D721Med (cell line): ENCODE measurements around the gene SLC39A11.
"Not testable (repeated sequence)": the region's sequence is repeated elsewhere in the genome, so short reads cannot be mapped to it uniquely, and the experiment has no call there.

Experiments used
- DNase-seq: peaks from one replicate; pipeline ENCODE4 v3.0.0; 2011; ENCODE audit warnings: low spot score; ENCODE audit not compliant: insufficient read length
- FAIRE-seq: peaks from 2 replicates; lab custom pipeline; 2011; peaks lifted over from hg19 to GRCh38; lab: Jason Lieb, UNC
- TF ChIP-seq, protein P1 (sequence below): IDR thresholded peaks from 2 replicates; pipeline ENCODE4 v1.5.1; 2012; ENCODE audit warnings: mild to moderate bottlenecking, control low read depth; ENCODE audit not compliant: insufficient read depth; ENCODE audit errors: missing control alignments

The SLC39A11 gene

DNA sequence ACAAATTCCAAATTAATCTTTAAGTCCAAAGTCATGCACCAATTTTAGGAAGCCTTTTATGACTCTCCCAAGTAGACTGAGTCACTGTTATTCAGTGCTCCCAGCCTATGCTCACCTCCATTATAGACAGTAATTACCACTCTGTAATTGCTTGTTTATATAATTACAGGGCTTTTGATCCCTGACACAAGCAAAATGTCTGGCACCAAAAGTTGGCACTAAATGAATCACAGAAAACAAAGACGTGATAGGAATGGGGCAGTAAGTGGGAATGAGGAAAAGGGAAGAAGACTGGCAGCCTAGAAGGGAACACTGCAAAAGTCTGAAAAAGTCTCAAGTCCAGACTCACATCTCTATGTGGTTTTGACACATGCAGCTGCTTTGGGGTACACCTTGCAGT lies 94.1 kb downstream of the SLC39A11 start:
- DNase-seq (no peak), FAIRE-seq (no peak)
- TF ChIP-seq, protein P1, sequence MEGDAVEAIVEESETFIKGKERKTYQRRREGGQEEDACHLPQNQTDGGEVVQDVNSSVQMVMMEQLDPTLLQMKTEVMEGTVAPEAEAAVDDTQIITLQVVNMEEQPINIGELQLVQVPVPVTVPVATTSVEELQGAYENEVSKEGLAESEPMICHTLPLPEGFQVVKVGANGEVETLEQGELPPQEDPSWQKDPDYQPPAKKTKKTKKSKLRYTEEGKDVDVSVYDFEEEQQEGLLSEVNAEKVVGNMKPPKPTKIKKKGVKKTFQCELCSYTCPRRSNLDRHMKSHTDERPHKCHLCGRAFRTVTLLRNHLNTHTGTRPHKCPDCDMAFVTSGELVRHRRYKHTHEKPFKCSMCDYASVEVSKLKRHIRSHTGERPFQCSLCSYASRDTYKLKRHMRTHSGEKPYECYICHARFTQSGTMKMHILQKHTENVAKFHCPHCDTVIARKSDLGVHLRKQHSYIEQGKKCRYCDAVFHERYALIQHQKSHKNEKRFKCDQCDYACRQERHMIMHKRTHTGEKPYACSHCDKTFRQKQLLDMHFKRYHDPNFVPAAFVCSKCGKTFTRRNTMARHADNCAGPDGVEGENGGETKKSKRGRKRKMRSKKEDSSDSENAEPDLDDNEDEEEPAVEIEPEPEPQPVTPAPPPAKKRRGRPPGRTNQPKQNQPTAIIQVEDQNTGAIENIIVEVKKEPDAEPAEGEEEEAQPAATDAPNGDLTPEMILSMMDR, result no peak

DNA sequence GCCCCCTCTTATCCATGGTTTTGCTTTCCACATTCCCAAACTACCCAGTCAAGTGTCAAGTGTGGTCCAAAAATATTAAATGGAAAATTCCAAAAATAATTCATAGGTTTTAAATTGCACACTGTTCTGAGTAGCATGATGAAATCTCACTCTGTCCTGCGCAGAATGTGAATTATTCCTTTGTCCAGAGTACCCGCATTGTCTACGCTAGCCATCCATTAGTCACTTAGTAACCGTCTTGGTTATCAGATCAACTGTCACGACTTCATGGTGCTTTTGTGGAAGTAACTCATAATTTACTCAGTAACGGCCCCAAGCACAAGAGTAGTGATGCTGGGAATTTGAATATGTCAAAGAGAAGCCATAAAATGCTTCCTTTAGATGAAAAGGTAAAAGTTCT lies 94.9 kb downstream of the SLC39A11 start:
- TF ChIP-seq, protein P1, result no peak
- FAIRE-seq, result no peak
- DNase-seq, result no peak

DNA sequence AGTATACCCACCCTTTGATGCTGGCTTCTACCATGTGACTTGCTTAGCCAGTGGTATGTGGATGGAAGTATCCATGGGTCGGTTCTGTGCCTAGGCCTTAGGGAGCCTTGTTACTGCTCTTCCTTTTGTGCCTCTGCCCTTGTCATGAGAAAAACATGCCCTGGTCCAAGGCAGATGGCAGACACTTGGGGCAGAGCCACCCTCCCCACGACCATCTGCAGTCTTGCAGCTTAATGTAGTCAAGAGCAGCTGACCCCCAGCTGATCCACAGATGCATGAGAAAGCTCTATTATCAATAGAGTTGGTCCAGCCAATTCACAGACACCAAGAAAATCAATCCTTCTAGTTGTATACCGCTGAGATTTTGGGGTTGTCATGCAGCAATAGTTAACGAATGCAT lies 95.7 kb downstream of the SLC39A11 start:
- DNase-seq, result no peak
- FAIRE-seq, result no peak
- TF ChIP-seq, protein P1, result no peak

DNA sequence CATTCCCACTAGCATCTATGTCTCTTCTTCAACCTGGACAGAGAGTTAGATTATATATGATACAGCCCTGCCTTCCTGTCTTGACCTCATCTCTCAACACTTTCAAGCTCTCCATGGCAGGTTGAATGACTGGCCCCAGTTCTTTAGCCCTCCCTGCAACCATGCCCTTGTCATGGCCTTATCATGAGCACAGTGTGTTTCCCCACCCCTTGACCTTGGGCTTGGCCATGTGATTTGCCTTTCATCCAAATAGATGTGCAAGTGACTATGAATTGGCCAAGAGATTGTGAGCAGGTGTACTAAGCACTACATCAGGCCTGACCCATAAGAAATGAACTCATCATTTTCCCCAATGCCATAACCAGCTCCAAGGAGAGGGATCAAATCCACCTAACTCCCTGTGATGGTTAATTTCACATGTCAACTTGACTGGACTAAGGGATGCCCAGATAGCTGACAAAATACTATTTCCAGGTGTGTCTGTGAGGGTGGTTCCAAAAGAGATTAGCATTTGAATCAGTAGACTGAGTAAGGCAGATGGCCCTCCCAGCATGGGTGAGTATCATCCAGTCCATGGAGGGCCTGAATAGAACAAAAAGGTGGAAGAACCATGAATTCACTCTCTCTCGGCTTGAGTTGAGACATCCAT lies 97.4 kb downstream of the SLC39A11 start:
- FAIRE-seq (no peak), DNase-seq (no peak)
- TF ChIP-seq, protein P1, result no peak

DNA sequence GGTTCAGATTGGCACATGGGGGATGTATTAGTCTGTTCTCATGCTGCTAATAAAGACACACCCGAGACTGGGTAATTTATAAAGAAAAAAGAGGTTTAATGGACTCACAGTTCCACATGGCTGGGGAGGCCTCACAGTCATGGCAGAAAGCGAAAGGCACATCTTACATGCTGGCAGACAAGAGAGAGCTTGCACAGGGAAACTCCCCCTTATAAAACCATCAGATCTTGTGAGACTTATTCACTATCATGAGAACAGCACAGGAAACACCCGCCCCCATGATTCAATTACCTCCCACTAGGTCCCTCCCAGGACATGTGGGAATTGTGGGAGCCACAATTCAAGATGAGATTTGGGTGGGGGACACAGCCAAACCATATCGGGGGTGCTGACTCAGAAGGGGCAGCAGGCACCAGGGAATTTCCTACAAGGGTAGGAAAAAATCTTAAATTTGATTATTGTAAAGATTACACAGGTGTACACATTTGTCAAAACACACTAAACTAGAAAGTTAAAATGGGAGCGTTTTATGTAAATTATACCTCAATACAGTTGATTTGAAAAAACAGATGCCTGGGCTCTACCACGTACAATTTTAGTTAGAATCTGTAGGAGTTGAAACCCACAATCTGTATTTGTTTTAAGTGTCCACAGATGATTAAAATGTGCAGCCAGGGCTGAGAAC lies 99.6 kb downstream of the SLC39A11 start:
- not testable (repeated sequence) for DNase-seq, FAIRE-seq

DNA sequence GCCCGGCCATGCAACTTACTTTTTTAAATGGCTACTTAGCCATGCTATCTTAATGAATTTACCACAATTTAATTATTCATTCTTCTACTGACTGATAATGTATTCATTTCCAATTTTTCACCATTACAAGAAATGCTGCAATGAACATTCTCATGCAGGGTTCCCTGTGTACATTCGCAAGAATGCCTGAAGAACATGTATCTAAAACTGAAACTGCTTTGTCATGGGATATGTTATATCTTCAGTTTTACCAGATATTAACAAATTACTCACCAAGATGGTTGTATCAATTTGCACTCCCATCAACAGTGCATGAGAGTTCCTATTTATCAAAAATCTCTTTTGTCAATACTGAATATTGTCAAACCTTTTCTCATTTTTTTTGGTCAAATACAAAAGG lies 100.8 kb downstream of the SLC39A11 start:
- DNase-seq (no peak), FAIRE-seq (no peak)
- TF ChIP-seq, protein P1, result no peak

DNA sequence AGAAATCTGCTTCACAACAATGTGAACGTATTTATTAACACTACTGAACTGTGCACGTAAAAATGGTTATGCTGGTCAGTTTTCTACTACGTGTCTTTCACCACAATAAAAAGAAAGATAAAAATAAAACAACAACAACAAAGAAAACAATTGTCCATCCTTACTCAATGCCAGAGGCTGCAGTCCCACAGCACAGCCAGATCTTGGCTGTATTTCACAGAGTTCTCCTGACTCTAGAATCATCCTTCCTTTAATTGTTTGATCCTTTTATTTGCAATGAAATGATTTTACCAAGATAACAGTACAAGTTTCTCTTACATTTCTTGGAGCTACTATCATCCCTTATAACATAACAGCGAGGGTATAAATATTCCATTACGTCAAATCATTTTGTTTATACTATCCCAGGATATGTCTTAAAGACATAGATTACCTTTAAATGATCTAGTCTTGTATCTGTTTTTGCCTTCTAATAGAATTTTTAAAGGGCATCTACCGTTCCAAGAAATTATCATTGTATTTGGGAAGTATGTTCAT lies 103.3 kb downstream of the SLC39A11 start:
- no peak for FAIRE-seq
- TF ChIP-seq, protein P1, result no peak
- no peak for DNase-seq
